Psoas muscle (tissue), 8 donors: ENCODE measurements around the gene JAK3. TPM values are rescaled to one million over a fixed set of nuclear protein-coding genes. Genes with fewer than 3 reads are reported as not detected.
"Not testable (repeated sequence)": the region's sequence is repeated elsewhere in the genome, so short reads cannot be mapped to it uniquely, and the experiment has no call there.

Source experiments
- ATAC-seq, 4 donors: fragments of 200-7000 bp; cut with Tn5 transposase; one replicate each; pipeline ENCODE4 v1.9.1; 2020; ENCODE audit warnings: moderate library complexity in 3 of 4, mild to moderate bottlenecking in 2 of 4
- DNase-seq, 2 donors: peaks; one replicate each; pipeline ENCODE4 v3.0.0-alpha.2; 2020
- H3K27ac ChIP-seq: fragments of 200-600 bp; one replicate; pipeline ENCODE4 v1.8.0; 2022
- H3K27me3 ChIP-seq, 3 donors: fragments of 200-600 bp in 1 of 3; one replicate each; pipeline versions ENCODE4 v1.6.1 to v1.8.0; 2013 to 2022; ENCODE audit warnings: low read length in 2 of 3, mild to moderate bottlenecking in 2 of 3, moderate library complexity in 1 of 3; ENCODE audit not compliant: insufficient read depth in 3 of 3
- H3K36me3 ChIP-seq, 2 donors: fragments of 200-600 bp in 1 of 2; one replicate each; pipeline versions ENCODE4 v1.6.1 to v1.8.0; 2013 to 2022; ENCODE audit warnings: low read depth in 1 of 2, mild to moderate bottlenecking in 1 of 2, moderate library complexity in 1 of 2; ENCODE audit not compliant: insufficient read depth in 1 of 2
- H3K4me1 ChIP-seq: fragments of 200-600 bp; one replicate; pipeline ENCODE4 v1.8.0; 2022
- H3K4me3 ChIP-seq: fragments of 200-600 bp; one replicate; pipeline ENCODE4 v1.8.0; 2022; ENCODE audit warnings: mild to moderate bottlenecking
- H3K9me3 ChIP-seq: fragments of 200-600 bp; one replicate; pipeline ENCODE4 v1.8.0; 2022
- CTCF ChIP-seq: fragments of 200-600 bp; IDR thresholded peaks from one replicate; pipeline ENCODE4 v1.8.0; 2022; ENCODE audit warnings: antibody characterized with exemption
- WGBS, 3 donors: extraction: QIAGEN DNeasy Blood & Tissue Kit; methylation state at CpG; one replicate each; pipeline versions ENCODE4 v1.1.6 to v1.1.7; 2013; 5-methylcytosine and 5-hydroxymethylcytosine counted together
- intact Hi-C, 2 donors: fragments of 100-400 bp; cut with DNase I; formaldehyde crosslinking; loops; one replicate each; pipeline versions ENCODE4 v1.11.0 to v1.14.2; 2022
- polyA plus RNA-seq, 3 donors: library from polyadenylated mRNA; stranded (reverse); fragments of 200-250 nt; gene quantifications; one replicate each; pipeline ENCODE4 v1.2.3, GENCODE V29; 2013
- total RNA-seq, 4 donors: library from RNA; stranded (reverse); fragmentation: NEBNext Ultra II Directional in 2 of 4; extraction: Animal tissue kit (Norgen Biotek cat#: 25700) in 2 of 4; gene quantifications; one replicate each; pipeline versions ENCODE4 v1.2.1 to v1.2.4, GENCODE V29; 2021 to 2023
- donor health status: healthy with polysubstance abuse.
- donor health status: DM: no; HTN: no; CAD: no; lungs with moderate emphysema.
- donor health status: Bipolar disorder and iron deficiency.
- donor health status: healthy.
- donor health status: DM: yes; HTN: yes; CAD: no.
- donor health status: DM: no; HTN: no; CAD: no.
- donor health status: DM: no; HTN: no; CAD: no.
- donor health status: DM: yes; HTN: yes; CAD: no.

JAK3 gene
- total and polyA plus RNA-seq, 7 donors, result 0.17 to 4.0 (median 0.95) TPM

GRCh38 chr19:17790059-17790780 is 57.6 kb downstream of the JAK3 start:
- Histone ChIP-seq H3K4me1 (no peaks in the 10 kb centered on the region), H3K4me3 (no peak overlapping the region), H3K27me3 (peaks cover 0 to 25% (median 8%) of the 10 kb centered on the region in 3 donors), H3K27ac (no peak overlapping the region), H3K9me3 (no peaks in the 10 kb centered on the region), H3K36me3 (no peaks in the 10 kb centered on the region)
- WGBS, 3 donors, result 65 to 68% (median 65%) methylated on average over 6 of the region's 6 CpGs
- no peak for TF ChIP-seq CTCF
- intact Hi-C loops, result no loop called here
- DNase-seq, result no peak
- no peak for ATAC-seq

- H3K9me3 ChIP-seq, result no peaks in the 10 kb centered on the region
- WGBS, 3 donors, result 82 to 94% (median 84%) methylated on average over 2 of the region's 2 CpGs
- intact Hi-C loops, result no loop called here
- ATAC-seq, result no peak
- no peak overlapping the region for H3K4me3 ChIP-seq
- no peaks in the 10 kb centered on the region for H3K36me3 ChIP-seq
- H3K4me1 ChIP-seq, result no peaks in the 10 kb centered on the region
- H3K27ac ChIP-seq, result no peak overlapping the region
- TF ChIP-seq CTCF, result no peak
- H3K27me3 ChIP-seq, result peaks cover 0 to 9% (median 5%) of the 10 kb centered on the region in 3 donors
- DNase-seq, result no peak
Observed at GRCh38 chr19:17788632-17789031, 59.1 kb downstream of the JAK3 start.

- WGBS, 3 donors, result 82 to 85% (median 84%) methylated on average over 14 of the region's 14 CpGs
- H3K4me3 ChIP-seq, result no peak overlapping the region
- DNase-seq (no peak), ATAC-seq (no peak)
- H3K4me1 ChIP-seq, result no peaks in the 10 kb centered on the region
- no peaks in the 10 kb centered on the region for H3K9me3 ChIP-seq
- H3K27ac ChIP-seq, result no peak overlapping the region
- TF ChIP-seq CTCF, result no peak
- H3K36me3 ChIP-seq, result no peaks in the 10 kb centered on the region
- peaks cover 0 to 8% (median 4%) of the 10 kb centered on the region in 3 donors for H3K27me3 ChIP-seq
- intact Hi-C loops, result no loop called here
Observed at GRCh38 chr19:17787274-17787913, 60.4 kb downstream of the JAK3 start.

GRCh38 chr19:17784201-17785008 is 63.4 kb downstream of the JAK3 start:
- intact Hi-C loops, result loop anchor here in 1 of 2 donors (5.0 kb wide), 1 partner anchor 1382 kb away; no protein-coding TSS in a partner anchor
- 35 to 45% (median 37%) methylated on average over 32 of the region's 32 CpGs for WGBS, 3 donors
- Histone ChIP-seq H3K9me3 (no peaks in the 10 kb centered on the region), H3K4me1 (no peaks in the 10 kb centered on the region), H3K4me3 (no peak overlapping the region), H3K27ac (no peak overlapping the region), H3K36me3 (no peaks in the 10 kb centered on the region), H3K27me3 (peaks cover 0 to 23% (median 13%) of the 10 kb centered on the region in 3 donors)
- DNase-seq, result peak in 1 of 2 donors; percentile 49
- peak; percentile 61 for TF ChIP-seq CTCF
- ATAC-seq, result peak in 3 of 4 donors; percentile 28 to 47 (median 31)

GRCh38 chr19:17783721-17784120 is 64.1 kb downstream of the JAK3 start:
- H3K4me1 ChIP-seq, H3K36me3 ChIP-seq, ATAC-seq, H3K4me3 ChIP-seq, H3K9me3 ChIP-seq, DNase-seq, H3K27ac ChIP-seq: not testable (repeated sequence)
- intact Hi-C loops, result loop anchor here in 1 of 2 donors (5.0 kb wide), 1 partner anchor 1381 kb away; no protein-coding TSS in a partner anchor
- 63 to 75% (median 65%) methylated on average over 5 of the region's 5 CpGs for WGBS, 3 donors
- peaks cover 0 to 28% (median 18%) of the 10 kb centered on the region in 3 donors for H3K27me3 ChIP-seq
